Trophoblast cell (in vitro differentiated cells and primary cell): Measurements from ENCODE around the gene KLF15.
A peak's percentile ranks its signal among the peaks of the same experiment; 100 is the strongest.

Source experiments
- DNase-seq, 2 donors: peaks; one replicate each; pipeline ENCODE4 v3.0.0-alpha.2; 2016
- H2AFZ ChIP-seq: 2 replicates; pipeline ENCODE4 v1.6.1; 2013; ENCODE audit warnings: low read length, moderate library complexity, mild to moderate bottlenecking; ENCODE audit not compliant: insufficient read depth, poor library complexity
- H2AK5ac ChIP-seq: 2 replicates; pipeline ENCODE4 v1.6.1; 2013; ENCODE audit warnings: mild to moderate bottlenecking, low read length
- H2BK120ac ChIP-seq: 2 replicates; pipeline ENCODE4 v1.6.1; 2013; ENCODE audit warnings: low read length, mild to moderate bottlenecking, moderate library complexity; ENCODE audit not compliant: insufficient read depth, poor library complexity
- H2BK12ac ChIP-seq: 2 replicates; pipeline ENCODE4 v1.6.1; 2013; ENCODE audit warnings: mild to moderate bottlenecking, low read length, moderate library complexity
- H2BK5ac ChIP-seq: 2 replicates; pipeline ENCODE4 v1.6.1; 2013; ENCODE audit warnings: low read length, low read depth, moderate library complexity, mild to moderate bottlenecking; ENCODE audit not compliant: poor library complexity
- H3K14ac ChIP-seq: 2 replicates; pipeline ENCODE4 v1.6.1; 2013; ENCODE audit warnings: mild to moderate bottlenecking, low read length
- H3K18ac ChIP-seq: 2 replicates; pipeline ENCODE4 v1.6.1; 2013; ENCODE audit warnings: mild to moderate bottlenecking, low read length
- H3K23ac ChIP-seq: 2 replicates; pipeline ENCODE4 v1.6.1; 2013; ENCODE audit warnings: low read length
- H3K27ac ChIP-seq: 2 replicates; pipeline ENCODE4 v1.5.1; 2013; ENCODE audit warnings: low read depth, mild to moderate bottlenecking, inconsistent platforms, low read length, moderate library complexity
- H3K27me3 ChIP-seq: 2 replicates; pipeline ENCODE4 v1.6.1; 2013; ENCODE audit warnings: inconsistent platforms, mild to moderate bottlenecking, low read length, moderate library complexity; ENCODE audit not compliant: insufficient read depth
- H3K36me3 ChIP-seq, 2 experiments: 1 replicate in 1 of 2; 2 replicates in 1 of 2; pipeline ENCODE4 v1.6.1; 2013; ENCODE audit warnings: low read length in 2 of 2, mild to moderate bottlenecking in 2 of 2, moderate library complexity in 1 of 2; ENCODE audit not compliant: insufficient read depth in 2 of 2, control insufficient read depth in 1 of 2
- H3K4ac ChIP-seq: 2 replicates; pipeline ENCODE4 v1.6.1; 2013; ENCODE audit warnings: low read depth, mild to moderate bottlenecking, low read length, moderate library complexity
- H3K4me1 ChIP-seq, 2 experiments: 1 replicate in 1 of 2; 2 replicates in 1 of 2; pipeline ENCODE4 v1.6.1; 2013; ENCODE audit warnings: low read length in 2 of 2, mild to moderate bottlenecking in 2 of 2, moderate library complexity in 1 of 2; ENCODE audit not compliant: insufficient read depth in 2 of 2, control insufficient read depth in 1 of 2
- H3K4me2 ChIP-seq: 2 replicates; pipeline ENCODE4 v1.6.1; 2013; ENCODE audit warnings: inconsistent platforms, mild to moderate bottlenecking, low read length, moderate library complexity
- H3K4me3 ChIP-seq: 2 replicates; pipeline ENCODE4 v1.5.1; 2013; ENCODE audit warnings: mild to moderate bottlenecking, low read depth, low read length, inconsistent platforms
- H3K79me1 ChIP-seq: one replicate; pipeline ENCODE4 v1.6.1; 2013; ENCODE audit warnings: low read length
- H3K79me2 ChIP-seq: 2 replicates; pipeline ENCODE4 v1.6.1; 2013; ENCODE audit warnings: low read length, mild to moderate bottlenecking; ENCODE audit not compliant: control insufficient read depth, insufficient read depth, poor library complexity
- H3K9ac ChIP-seq: 2 replicates; pipeline ENCODE4 v1.6.1; 2013; ENCODE audit warnings: mild to moderate bottlenecking, low read length
- H3K9me3 ChIP-seq: 2 replicates; pipeline ENCODE4 v1.6.1; 2013; ENCODE audit warnings: low read depth, mild to moderate bottlenecking, control low read depth, inconsistent platforms, low read length; ENCODE audit not compliant: insufficient read depth
- H4K12ac ChIP-seq: 2 replicates; pipeline ENCODE4 v1.6.1; 2013; ENCODE audit warnings: low read depth, mild to moderate bottlenecking, low read length, moderate library complexity
- H4K8ac ChIP-seq: 2 replicates; pipeline ENCODE4 v1.6.1; 2013; ENCODE audit warnings: low read depth, mild to moderate bottlenecking, low read length, moderate library complexity
- H4K91ac ChIP-seq: one replicate; pipeline ENCODE4 v1.6.1; 2013; ENCODE audit warnings: low read depth, mild to moderate bottlenecking, low read length, moderate library complexity
- WGBS: extraction: QIAGEN DNeasy Blood & Tissue Kit; methylation state at CpG from one replicate; pipeline ENCODE4 v1.1.7; 2013; ENCODE audit warnings: missing lambda C conversion rate; ENCODE audit not compliant: insufficient read length, insufficient coverage; ENCODE audit errors: extremely low coverage; 5-methylcytosine and 5-hydroxymethylcytosine counted together

The KLF15 gene

DNA sequence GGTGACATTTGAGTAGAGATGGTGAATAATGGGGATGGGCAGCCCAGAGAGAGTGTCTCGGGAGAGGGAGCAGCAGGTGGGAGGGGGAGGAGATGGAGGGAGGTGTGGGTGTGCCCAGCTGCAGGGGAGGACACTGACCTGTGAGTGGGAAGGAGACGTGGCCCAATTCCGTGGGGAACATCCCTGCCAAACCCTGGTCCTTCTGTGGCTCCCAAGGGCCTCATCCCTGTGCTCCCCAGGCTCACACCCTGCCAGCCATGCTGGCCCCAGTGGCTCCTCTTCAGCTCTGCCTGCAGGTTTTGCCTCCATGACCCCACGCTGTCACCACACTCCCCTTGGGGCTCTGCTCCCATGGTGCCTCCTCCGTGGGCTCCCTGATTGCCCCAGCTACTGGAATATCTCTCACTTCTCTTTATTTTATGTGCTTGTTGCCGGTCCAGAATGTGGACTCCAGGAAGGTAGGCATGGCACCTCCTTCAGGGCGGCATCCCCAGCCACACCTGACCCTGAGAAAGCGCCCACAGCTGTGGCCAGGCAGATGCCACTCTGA, 44.5 kb upstream of the KLF15 start:
- no peak overlapping the region for H3K27ac ChIP-seq
- no peak overlapping the region for H4K91ac ChIP-seq
- H2BK5ac ChIP-seq: no peak overlapping the region
- H3K4me3 ChIP-seq: no peak overlapping the region
- H3K79me2 ChIP-seq: no peaks in the 10 kb centered on the region
- no peak overlapping the region for H2AK5ac ChIP-seq
- no peak overlapping the region for H3K4ac ChIP-seq
- H3K36me3 ChIP-seq: no peaks in the 10 kb centered on the region
- no peak overlapping the region for H4K8ac ChIP-seq
- no peak overlapping the region for H3K9ac ChIP-seq
- H3K18ac ChIP-seq: no peak overlapping the region
- no peak overlapping the region for H3K4me2 ChIP-seq
- no CpG with 5 or more reads among the region's 8 CpGs for WGBS
- no peaks in the 10 kb centered on the region for H3K4me1 ChIP-seq
- H4K12ac ChIP-seq: no peak overlapping the region
- no peak overlapping the region for H3K23ac ChIP-seq
- H2AFZ ChIP-seq: no peak overlapping the region
- H3K14ac ChIP-seq: no peak overlapping the region
- H3K27me3 ChIP-seq: no peaks in the 10 kb centered on the region
- H2BK12ac ChIP-seq: no peak overlapping the region
- no peak for DNase-seq
- no peaks in the 10 kb centered on the region for H3K79me1 ChIP-seq
- no peaks in the 10 kb centered on the region for H3K9me3 ChIP-seq
- no peak overlapping the region for H2BK120ac ChIP-seq

DNA sequence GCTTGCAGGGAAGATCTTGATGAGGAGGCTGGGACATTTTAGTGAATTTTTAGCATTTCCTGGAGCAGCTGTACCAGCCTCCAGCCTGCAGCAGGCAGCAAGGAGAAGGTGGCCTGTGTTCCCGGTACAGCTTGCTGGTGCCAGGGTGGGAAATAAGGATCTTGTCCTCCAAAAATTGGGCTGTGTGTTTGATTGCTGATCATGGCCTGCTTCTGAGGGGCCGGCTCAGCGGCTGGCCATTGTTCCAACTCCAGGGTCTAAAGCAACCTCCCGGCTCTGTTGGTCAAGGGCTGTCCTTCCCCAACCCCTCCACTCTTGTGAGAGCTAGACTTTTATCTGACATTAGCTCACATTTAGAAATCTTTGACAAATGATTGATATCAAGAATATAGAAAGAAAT, 42.5 kb upstream of the KLF15 start:
- Histone ChIP-seq H3K14ac (no peak overlapping the region), H3K79me2 (no peaks in the 10 kb centered on the region), H3K27me3 (peaks cover 9% of the 10 kb centered on the region), H3K36me3 (no peaks in the 10 kb centered on the region), H2BK12ac (no peak overlapping the region), H3K23ac (no peak overlapping the region), H2AFZ (no peak overlapping the region), H4K12ac (no peak overlapping the region), H3K9me3 (peaks cover 1% of the 10 kb centered on the region), H3K4ac (no peak overlapping the region), H2AK5ac (no peak overlapping the region), H3K4me3 (no peak overlapping the region), H3K9ac (no peak overlapping the region), H3K4me2 (no peak overlapping the region), H4K8ac (no peak overlapping the region), H2BK5ac (no peak overlapping the region), H3K18ac (no peak overlapping the region), H3K27ac (no peak overlapping the region), H4K91ac (no peak overlapping the region), H3K79me1 (no peaks in the 10 kb centered on the region), H2BK120ac (no peak overlapping the region), H3K4me1 (peaks cover 0 to 4% of the 10 kb centered on the region in 2 experiments)
- no peak for DNase-seq
- WGBS: no CpG with 5 or more reads among the region's 4 CpGs

DNA sequence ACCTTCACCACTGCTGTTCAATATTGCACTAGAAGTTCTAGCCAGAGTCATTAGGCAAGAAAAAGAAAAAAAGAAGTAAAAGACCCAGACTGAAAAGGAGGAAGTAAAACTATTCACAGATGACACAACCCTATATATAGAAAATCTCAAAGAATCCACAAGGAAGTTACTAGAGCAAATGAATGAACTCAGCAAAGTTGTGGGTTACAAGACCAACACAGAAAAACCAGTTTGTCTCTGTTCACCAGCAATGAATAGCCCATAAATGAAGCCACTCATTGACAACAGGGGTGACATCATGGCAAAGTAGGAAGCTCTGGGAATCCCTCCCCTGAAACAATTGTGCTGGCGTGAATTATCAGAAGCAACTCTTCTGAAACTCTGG, 42.1 kb upstream of the KLF15 start:
- H3K9me3 ChIP-seq: peaks cover 1% of the 10 kb centered on the region
- H3K4ac ChIP-seq: no peak overlapping the region
- H2BK120ac ChIP-seq: no peak overlapping the region
- no peak overlapping the region for H2AFZ ChIP-seq
- H3K4me2 ChIP-seq: no peak overlapping the region
- H4K8ac ChIP-seq: no peak overlapping the region
- no peaks in the 10 kb centered on the region for H3K79me2 ChIP-seq
- no peak overlapping the region for H4K12ac ChIP-seq
- H3K4me1 ChIP-seq: peaks cover 0 to 7% of the 10 kb centered on the region in 2 experiments
- no peak overlapping the region for H2BK5ac ChIP-seq
- peak in 1 of 2 donors; percentile 18 for DNase-seq
- no CpG with 5 or more reads among the region's 1 CpG for WGBS
- no peak overlapping the region for H3K18ac ChIP-seq
- no peak overlapping the region for H3K14ac ChIP-seq
- no peak overlapping the region for H2AK5ac ChIP-seq
- H3K9ac ChIP-seq: no peak overlapping the region
- no peak overlapping the region for H3K23ac ChIP-seq
- no peak overlapping the region for H2BK12ac ChIP-seq
- H3K27ac ChIP-seq: no peak overlapping the region
- H3K4me3 ChIP-seq: no peak overlapping the region
- no peak overlapping the region for H4K91ac ChIP-seq
- peaks cover 12% of the 10 kb centered on the region for H3K27me3 ChIP-seq
- no peaks in the 10 kb centered on the region for H3K79me1 ChIP-seq
- H3K36me3 ChIP-seq: no peaks in the 10 kb centered on the region

DNA sequence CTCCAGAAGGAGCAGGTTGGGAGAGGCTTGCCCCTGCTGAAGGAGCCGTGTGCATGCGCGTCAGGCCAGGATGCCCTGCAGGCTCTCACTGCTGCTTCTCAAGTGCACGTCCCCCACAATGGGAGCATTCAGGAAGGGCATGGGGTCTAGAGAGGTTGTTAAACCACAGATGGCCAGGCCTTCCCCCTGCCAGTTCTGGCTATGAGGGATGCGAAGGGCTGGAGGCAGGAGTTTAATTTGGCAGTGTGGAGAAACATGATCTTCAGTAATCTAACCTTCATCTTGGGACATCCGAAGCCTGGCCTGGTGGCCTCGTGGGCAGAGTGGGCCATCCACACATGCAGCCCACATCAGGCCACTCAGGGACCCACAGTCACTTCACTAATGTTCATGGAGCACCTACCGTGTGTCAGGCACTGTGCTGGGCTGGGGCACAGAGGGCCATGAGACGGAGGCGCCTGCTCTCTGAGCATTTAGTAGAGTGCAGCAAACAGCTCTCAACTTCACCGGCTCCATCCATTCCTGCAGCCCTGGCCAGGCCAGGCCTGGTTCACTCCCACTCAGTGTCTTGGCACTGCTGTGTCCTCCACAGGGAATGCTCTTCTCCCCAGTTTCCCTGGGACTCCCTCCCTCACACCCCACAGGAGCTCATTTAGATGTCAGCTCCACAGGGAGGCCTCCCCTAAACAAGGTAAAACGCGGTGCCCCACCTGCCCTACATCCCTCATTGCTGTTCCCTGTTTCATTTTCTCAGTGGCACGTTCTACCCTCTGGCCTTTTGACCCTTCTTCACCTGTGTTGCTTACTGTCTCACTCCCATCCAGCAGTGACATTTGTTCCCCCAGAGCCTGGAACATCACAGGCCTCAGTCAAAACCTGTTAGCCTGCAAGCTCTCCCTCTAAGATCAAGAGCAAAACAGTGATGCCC, 41.5 kb upstream of the KLF15 start:
- Histone ChIP-seq H3K4me3 (no peak overlapping the region), H3K23ac (no peak overlapping the region), H3K79me2 (no peaks in the 10 kb centered on the region), H2AK5ac (no peak overlapping the region), H4K91ac (no peak overlapping the region), H2BK120ac (no peak overlapping the region), H3K4ac (no peak overlapping the region), H3K27ac (no peak overlapping the region), H4K12ac (no peak overlapping the region), H2BK12ac (no peak overlapping the region), H2AFZ (no peak overlapping the region), H3K18ac (no peak overlapping the region), H3K4me1 (peaks cover 0 to 7% of the 10 kb centered on the region in 2 experiments), H3K9me3 (peaks cover 1% of the 10 kb centered on the region), H3K79me1 (no peaks in the 10 kb centered on the region), H4K8ac (no peak overlapping the region), H3K4me2 (no peak overlapping the region), H3K14ac (no peak overlapping the region), H2BK5ac (no peak overlapping the region), H3K36me3 (no peaks in the 10 kb centered on the region), H3K9ac (no peak overlapping the region), H3K27me3 (peaks cover 17% of the 10 kb centered on the region)
- DNase-seq: no peak
- no CpG with 5 or more reads among the region's 14 CpGs for WGBS
